Breast epithelium (tissue), 4 donors: ENCODE results near the gene SERBP1. TPM values are rescaled to one million over a fixed set of nuclear protein-coding genes. Genes with fewer than 3 reads are reported as not detected.

ENCODE experiments used
- DNase-seq, 2 donors: peaks; one replicate each; pipeline ENCODE4 v3.0.0-alpha.2; 2019; ENCODE audit warnings: low spot score in 2 of 2
- H3K27ac ChIP-seq, 2 donors: fragments of 200-600 bp; sonication (generic) in 1 of 2; one replicate each; pipeline ENCODE4 v1.5.1; 2016 to 2019; ENCODE audit warnings: mild to moderate bottlenecking in 1 of 2
- H3K27me3 ChIP-seq, 2 donors: fragments of 200-600 bp; sonication (generic) in 1 of 2; one replicate each; pipeline versions ENCODE4 v1.5.1 to v1.6.0; 2017 to 2019; ENCODE audit warnings: control low read depth in 1 of 2, mild to moderate bottlenecking in 1 of 2
- H3K36me3 ChIP-seq: fragments of 200-600 bp; one replicate; pipeline ENCODE4 v1.5.1; 2019
- H3K4me1 ChIP-seq, 2 donors: fragments of 200-600 bp; sonication (generic); one replicate each; pipeline ENCODE4 v1.5.1; 2016 to 2019; ENCODE audit warnings: control low read depth in 1 of 2
- H3K4me3 ChIP-seq, 3 donors: fragments of 200-600 bp; sonication (generic); 1 replicate in 2 of 3; 2 replicates in 1 of 3; pipeline ENCODE4 v1.5.1; 2016 to 2019; ENCODE audit warnings: mild to moderate bottlenecking in 3 of 3, moderate library complexity in 2 of 3
- H3K9me3 ChIP-seq, 2 donors: fragments of 200-600 bp; sonication (generic) in 1 of 2; one replicate each; pipeline ENCODE4 v1.5.1; 2016 to 2019; ENCODE audit warnings: control low read depth in 1 of 2
- POLR2A ChIP-seq: fragments of 450-650 bp; IDR thresholded peaks from one replicate; pipeline ENCODE4 v1.6.1; 2016; ENCODE audit warnings: antibody characterized with exemption, mild to moderate bottlenecking, moderate library complexity
- POLR2AphosphoS5 ChIP-seq, 3 donors: sonication (generic); formaldehyde crosslinking; IDR thresholded peaks; one replicate each; pipeline ENCODE4 v1.6.1; 2017; ENCODE audit warnings: antibody characterized with exemption in 3 of 3
- intact Hi-C: fragments of 100-400 bp; cut with DNase I; formaldehyde crosslinking; loops from one replicate; pipeline ENCODE4 v1.15.1; 2023; ENCODE audit warnings: low total_unique reads
- total RNA-seq, 3 donors: library from RNA; depleted of rRNA; stranded (reverse); fragments of >200 nt; gene quantifications; one replicate each; pipeline ENCODE4 v1.1.0, GENCODE V29; 2016
- TF ChIP-seq, protein P1 (sequence below), 3 donors: fragments of 450-650 bp; IDR thresholded peaks; one replicate each; pipeline ENCODE4 v1.5.1; 2016 to 2017; ENCODE audit warnings: antibody characterized with exemption in 3 of 3, mild to moderate bottlenecking in 3 of 3, moderate library complexity in 3 of 3

SERBP1 gene
- total RNA-seq, 3 donors from 2014 or later, result 181 to 266 (median 218) TPM

- H3K27ac ChIP-seq, result peak overlapping the region in 1 of 2 donors; percentile 29
- H3K9me3 ChIP-seq, result no peaks in the 10 kb centered on the region
- intact Hi-C loops, result no loop called here
- TF ChIP-seq, protein P1, sequence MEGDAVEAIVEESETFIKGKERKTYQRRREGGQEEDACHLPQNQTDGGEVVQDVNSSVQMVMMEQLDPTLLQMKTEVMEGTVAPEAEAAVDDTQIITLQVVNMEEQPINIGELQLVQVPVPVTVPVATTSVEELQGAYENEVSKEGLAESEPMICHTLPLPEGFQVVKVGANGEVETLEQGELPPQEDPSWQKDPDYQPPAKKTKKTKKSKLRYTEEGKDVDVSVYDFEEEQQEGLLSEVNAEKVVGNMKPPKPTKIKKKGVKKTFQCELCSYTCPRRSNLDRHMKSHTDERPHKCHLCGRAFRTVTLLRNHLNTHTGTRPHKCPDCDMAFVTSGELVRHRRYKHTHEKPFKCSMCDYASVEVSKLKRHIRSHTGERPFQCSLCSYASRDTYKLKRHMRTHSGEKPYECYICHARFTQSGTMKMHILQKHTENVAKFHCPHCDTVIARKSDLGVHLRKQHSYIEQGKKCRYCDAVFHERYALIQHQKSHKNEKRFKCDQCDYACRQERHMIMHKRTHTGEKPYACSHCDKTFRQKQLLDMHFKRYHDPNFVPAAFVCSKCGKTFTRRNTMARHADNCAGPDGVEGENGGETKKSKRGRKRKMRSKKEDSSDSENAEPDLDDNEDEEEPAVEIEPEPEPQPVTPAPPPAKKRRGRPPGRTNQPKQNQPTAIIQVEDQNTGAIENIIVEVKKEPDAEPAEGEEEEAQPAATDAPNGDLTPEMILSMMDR (IDR thresholded peaks at IDR 0.05), result no peak
- TF ChIP-seq POLR2A, result no peak
- no peak for TF ChIP-seq POLR2AphosphoS5 (IDR thresholded peaks at IDR 0.05)
- H3K27me3 ChIP-seq, result no peaks in the 10 kb centered on the region
- peaks cover 0 to 10% of the 10 kb centered on the region in 2 donors for H3K4me1 ChIP-seq
- no peaks in the 10 kb centered on the region for H3K36me3 ChIP-seq
- DNase-seq, result no peak
- no peak overlapping the region for H3K4me3 ChIP-seq
Observed at GRCh38 chr1:67440339-67440738, 10.1 kb upstream of the SERBP1 start.

DNA sequence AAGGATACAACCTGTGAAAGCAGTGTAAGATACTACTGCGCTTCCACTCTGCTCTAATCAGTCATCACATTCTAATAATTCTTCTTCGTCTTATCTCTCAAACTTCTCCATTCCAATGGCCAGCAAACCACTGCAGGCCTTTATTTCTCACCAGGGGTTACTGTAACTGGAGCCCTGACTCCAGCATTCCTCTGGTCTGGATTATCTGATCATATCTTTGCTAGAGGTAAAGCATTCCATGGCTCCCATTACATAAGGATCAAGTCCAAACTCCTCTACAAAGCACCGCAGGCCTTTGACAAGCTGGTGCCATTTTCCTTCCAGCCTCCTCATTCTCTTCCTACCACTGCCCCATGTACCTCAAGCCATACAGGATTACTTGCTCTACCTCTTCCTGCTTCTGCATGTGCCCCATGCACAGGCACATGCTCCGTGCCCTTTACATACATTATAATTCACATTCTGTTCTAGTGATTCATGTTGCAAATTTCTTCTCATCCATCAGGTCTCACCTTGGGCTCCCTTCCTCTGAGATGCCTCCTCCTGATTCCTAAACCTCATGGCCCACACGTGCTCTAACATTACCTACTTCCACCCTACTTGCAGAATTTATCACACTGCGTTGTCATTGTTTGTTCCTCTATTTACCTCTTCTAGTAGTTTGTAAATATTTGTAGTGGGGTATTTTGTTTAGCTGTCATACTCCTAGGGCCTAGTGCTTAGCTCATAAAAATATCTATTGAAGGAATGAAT lies 9.3 kb upstream of the SERBP1 start:
- TF ChIP-seq POLR2A (no peak), POLR2AphosphoS5 (IDR thresholded peaks at IDR 0.05) (no peak)
- TF ChIP-seq, protein P1 (IDR thresholded peaks at IDR 0.05), result no peak
- no peak for DNase-seq
- Histone ChIP-seq H3K9me3 (no peaks in the 10 kb centered on the region), H3K36me3 (no peaks in the 10 kb centered on the region), H3K4me1 (peaks cover 0 to 10% of the 10 kb centered on the region in 2 donors), H3K4me3 (no peak overlapping the region), H3K27ac (no peak overlapping the region), H3K27me3 (no peaks in the 10 kb centered on the region)
- intact Hi-C loops, result no loop called here

DNA sequence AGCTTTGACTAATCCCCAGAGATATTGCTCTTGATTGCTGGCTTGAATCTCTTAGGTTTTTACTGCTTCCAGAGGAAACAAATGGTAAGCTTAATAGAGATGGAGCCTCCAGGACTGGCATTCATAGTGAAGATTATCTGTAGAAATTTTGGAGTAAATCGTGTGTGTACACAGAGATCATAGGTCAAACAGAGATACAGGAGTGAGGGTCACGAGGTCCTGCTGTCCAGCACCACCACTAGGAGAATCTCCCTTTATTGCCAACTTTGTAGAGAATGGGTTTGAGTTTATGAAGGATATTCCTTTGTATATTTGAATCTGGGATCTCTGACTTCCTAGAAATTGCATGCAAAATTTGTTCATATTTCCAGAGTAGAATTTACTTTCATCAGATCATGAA lies 7.8 kb upstream of the SERBP1 start:
- Histone ChIP-seq H3K27me3 (no peaks in the 10 kb centered on the region), H3K4me3 (no peak overlapping the region), H3K9me3 (no peaks in the 10 kb centered on the region), H3K27ac (no peak overlapping the region), H3K4me1 (peaks cover 0 to 10% of the 10 kb centered on the region in 2 donors), H3K36me3 (no peaks in the 10 kb centered on the region)
- TF ChIP-seq, protein P1 (IDR thresholded peaks at IDR 0.05), result no peak
- TF ChIP-seq POLR2AphosphoS5 (IDR thresholded peaks at IDR 0.05), result no peak
- TF ChIP-seq POLR2A, result no peak
- no peak for DNase-seq
- intact Hi-C loops, result no loop called here

DNA sequence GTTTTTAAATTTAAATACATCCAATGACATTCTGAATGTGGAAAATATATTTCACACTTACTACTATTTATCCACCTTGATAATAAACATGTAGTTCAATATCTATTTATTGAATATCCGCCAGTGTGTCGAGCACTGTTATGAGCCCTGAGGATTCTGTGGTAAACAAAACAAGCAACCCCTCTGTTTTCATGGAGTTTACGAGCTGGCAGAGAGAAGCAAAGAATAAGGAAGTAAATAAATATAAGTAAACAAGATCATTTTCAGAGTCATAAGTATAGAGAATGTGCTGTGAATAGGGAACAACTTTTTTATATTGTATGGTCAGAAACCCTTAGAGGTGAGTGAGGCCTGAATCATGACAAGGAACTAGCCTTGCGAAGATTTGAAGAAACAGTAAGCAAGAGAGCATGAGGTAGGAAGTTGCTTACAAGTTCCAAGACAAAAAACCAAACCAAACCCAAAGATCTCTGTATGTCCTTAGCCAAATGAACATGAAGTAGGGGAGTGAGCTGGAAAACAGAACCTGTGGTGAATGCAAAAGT lies 6.4 kb upstream of the SERBP1 start:
- Histone ChIP-seq H3K9me3 (no peaks in the 10 kb centered on the region), H3K4me3 (no peak overlapping the region), H3K36me3 (no peaks in the 10 kb centered on the region), H3K4me1 (peaks cover 0 to 10% of the 10 kb centered on the region in 2 donors), H3K27ac (no peak overlapping the region), H3K27me3 (no peaks in the 10 kb centered on the region)
- intact Hi-C loops, result no loop called here
- TF ChIP-seq, protein P1 (IDR thresholded peaks at IDR 0.05), result no peak
- no peak for TF ChIP-seq POLR2AphosphoS5 (IDR thresholded peaks at IDR 0.05)
- no peak for TF ChIP-seq POLR2A
- DNase-seq, result no peak

DNA sequence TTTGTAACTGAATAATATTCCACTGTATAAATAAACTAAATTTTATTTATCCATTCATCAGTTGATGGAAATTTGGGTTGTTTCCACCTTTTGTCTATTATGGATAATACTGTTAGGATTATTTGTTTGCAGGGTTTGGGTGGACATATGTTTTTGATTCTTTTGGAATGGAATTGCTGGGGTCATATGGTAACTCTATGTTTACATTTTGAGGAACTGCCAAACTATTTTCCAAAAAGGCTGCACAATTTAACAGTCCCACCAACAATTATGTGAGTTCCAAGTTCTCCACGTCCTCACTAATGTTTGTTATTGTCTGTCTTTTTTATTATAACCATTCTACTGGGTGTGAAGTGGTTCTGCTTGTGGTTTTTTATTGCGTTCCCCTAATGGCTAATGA lies 4.3 kb upstream of the SERBP1 start:
- Histone ChIP-seq H3K4me3 (no peak overlapping the region), H3K36me3 (no peaks in the 10 kb centered on the region), H3K4me1 (no peaks in the 10 kb centered on the region), H3K27ac (no peak overlapping the region), H3K9me3 (no peaks in the 10 kb centered on the region), H3K27me3 (no peaks in the 10 kb centered on the region)
- intact Hi-C loops, result no loop called here
- no peak for DNase-seq
- TF ChIP-seq, protein P1 (IDR thresholded peaks at IDR 0.05), result no peak
- TF ChIP-seq POLR2AphosphoS5 (IDR thresholded peaks at IDR 0.05) (no peak), POLR2A (no peak)
